ENCODE data around the gene TUBA3E.
"Not testable (repeated sequence)": the region's sequence is repeated elsewhere in the genome, so short reads cannot be mapped to it uniquely, and the experiment has no call there.

The TUBA3E gene

DNA sequence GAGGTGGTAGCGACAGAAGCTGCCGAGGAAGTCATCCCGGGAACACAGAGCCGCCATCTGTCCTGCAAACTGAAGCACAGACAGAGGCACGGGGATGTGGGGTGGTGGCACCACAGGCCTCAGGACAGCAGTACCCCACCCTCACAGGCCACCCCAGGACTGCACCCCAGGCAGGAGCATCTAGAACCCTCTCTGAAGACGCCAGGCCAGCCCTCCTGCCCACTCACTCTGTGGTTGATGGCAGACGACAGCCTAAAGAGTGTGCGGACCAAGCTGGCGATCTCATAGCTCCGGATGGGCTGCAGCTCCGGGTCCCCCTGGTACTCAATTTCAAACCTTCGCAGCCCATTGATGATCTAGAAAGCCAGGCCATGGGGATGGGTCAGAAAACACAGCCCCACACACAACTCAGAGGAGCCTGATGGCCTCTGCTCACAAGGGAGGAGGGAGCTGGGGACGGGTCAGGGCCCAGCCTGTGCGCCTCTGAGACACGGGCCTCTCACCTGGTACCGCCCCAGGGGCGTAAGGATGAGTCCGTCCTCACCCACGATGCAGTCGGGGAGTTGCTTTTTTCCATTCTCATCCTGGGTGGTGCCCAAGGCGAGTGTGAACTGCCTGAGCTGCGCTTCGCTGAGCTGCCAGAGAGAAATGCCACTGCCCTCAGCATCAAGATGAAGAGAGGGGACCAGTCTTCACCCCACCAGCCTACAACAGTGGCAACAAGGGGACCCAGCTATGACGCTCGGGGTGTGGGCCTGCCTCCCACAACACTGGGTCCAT, 45.2 kb downstream of the TUBA3E start:
- TF ChIP-seq, protein P1, sequence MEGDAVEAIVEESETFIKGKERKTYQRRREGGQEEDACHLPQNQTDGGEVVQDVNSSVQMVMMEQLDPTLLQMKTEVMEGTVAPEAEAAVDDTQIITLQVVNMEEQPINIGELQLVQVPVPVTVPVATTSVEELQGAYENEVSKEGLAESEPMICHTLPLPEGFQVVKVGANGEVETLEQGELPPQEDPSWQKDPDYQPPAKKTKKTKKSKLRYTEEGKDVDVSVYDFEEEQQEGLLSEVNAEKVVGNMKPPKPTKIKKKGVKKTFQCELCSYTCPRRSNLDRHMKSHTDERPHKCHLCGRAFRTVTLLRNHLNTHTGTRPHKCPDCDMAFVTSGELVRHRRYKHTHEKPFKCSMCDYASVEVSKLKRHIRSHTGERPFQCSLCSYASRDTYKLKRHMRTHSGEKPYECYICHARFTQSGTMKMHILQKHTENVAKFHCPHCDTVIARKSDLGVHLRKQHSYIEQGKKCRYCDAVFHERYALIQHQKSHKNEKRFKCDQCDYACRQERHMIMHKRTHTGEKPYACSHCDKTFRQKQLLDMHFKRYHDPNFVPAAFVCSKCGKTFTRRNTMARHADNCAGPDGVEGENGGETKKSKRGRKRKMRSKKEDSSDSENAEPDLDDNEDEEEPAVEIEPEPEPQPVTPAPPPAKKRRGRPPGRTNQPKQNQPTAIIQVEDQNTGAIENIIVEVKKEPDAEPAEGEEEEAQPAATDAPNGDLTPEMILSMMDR (IDR thresholded peaks at IDR 0.05; ENCODE audit: unreplicated experiment in 3 of 3), result no peak
- H3K27me3 Mint-ChIP-seq (ENCODE audit: low read depth), result no peaks in the 10 kb centered on the region
- no peak overlapping the region for H3K4me3 Mint-ChIP-seq
- H3K9me3 Mint-ChIP-seq, result no peaks in the 10 kb centered on the region
- H3K36me3 Mint-ChIP-seq (ENCODE audit: low read depth), result peaks cover 9% of the 10 kb centered on the region
- no peak overlapping the region for H3K27ac Mint-ChIP-seq
- no peaks in the 10 kb centered on the region for H3K4me1 Mint-ChIP-seq

DNA sequence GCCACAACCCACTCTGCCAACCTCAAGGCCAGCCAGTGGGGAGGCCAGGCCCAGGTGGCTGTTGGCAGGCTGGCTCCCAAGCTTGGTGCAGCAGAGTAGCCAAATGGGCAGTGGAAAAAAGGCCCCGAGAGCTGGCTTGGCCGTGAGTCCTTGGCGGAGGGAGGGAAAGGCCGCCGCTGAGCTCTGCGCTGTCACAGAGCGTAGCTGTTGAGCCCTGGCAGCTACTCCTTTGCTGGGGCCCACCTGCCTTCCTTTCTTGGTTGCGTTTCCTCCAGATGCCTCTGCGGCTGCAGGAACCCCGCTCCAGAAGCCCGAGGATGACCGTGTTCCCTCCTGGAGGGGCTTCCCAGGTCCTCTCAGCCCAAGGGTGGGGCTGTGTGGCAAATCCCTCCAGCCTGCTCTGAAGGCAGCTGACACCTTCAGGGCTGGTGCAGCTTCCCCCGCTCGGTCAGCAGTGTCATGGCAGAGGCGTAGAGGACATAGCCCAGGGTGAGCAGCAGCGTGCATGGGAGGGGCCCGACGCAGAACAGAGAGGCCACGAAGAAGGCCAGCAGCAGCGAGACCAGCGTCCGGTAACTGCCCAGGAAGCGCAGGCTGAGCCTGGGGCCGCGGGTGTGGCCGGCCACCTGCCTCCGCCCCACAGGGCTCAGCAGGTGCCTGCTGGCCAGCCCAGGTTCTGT, 46.0 kb downstream of the TUBA3E start:
- not testable (repeated sequence) for H3K4me3 Mint-ChIP-seq; H3K4me1 Mint-ChIP-seq; H3K36me3 Mint-ChIP-seq (ENCODE audit: low read depth); H3K27ac Mint-ChIP-seq; H3K27me3 Mint-ChIP-seq (ENCODE audit: low read depth); H3K9me3 Mint-ChIP-seq

DNA sequence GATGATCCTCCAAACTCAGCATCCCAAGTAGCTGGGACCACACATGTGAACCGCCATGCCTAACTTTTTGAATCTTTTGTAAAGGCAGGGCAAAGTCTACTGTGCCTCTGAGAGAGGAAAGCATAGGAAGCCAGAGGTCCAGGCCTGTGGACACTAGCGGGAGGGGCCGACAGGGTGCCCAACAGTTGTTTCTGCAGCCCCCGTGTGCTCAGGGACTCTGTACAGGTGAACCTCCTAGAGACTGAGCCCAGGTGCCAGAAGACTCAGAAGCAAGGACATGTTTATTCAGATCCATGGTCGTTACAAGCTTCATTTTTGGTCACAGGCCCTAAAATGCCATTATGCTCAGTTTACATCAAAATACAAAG, 47.1 kb downstream of the TUBA3E start:
- not testable (repeated sequence) for H3K4me3 Mint-ChIP-seq; H3K36me3 Mint-ChIP-seq (ENCODE audit: low read depth); H3K9me3 Mint-ChIP-seq; H3K27ac Mint-ChIP-seq; H3K27me3 Mint-ChIP-seq (ENCODE audit: low read depth); H3K4me1 Mint-ChIP-seq

DNA sequence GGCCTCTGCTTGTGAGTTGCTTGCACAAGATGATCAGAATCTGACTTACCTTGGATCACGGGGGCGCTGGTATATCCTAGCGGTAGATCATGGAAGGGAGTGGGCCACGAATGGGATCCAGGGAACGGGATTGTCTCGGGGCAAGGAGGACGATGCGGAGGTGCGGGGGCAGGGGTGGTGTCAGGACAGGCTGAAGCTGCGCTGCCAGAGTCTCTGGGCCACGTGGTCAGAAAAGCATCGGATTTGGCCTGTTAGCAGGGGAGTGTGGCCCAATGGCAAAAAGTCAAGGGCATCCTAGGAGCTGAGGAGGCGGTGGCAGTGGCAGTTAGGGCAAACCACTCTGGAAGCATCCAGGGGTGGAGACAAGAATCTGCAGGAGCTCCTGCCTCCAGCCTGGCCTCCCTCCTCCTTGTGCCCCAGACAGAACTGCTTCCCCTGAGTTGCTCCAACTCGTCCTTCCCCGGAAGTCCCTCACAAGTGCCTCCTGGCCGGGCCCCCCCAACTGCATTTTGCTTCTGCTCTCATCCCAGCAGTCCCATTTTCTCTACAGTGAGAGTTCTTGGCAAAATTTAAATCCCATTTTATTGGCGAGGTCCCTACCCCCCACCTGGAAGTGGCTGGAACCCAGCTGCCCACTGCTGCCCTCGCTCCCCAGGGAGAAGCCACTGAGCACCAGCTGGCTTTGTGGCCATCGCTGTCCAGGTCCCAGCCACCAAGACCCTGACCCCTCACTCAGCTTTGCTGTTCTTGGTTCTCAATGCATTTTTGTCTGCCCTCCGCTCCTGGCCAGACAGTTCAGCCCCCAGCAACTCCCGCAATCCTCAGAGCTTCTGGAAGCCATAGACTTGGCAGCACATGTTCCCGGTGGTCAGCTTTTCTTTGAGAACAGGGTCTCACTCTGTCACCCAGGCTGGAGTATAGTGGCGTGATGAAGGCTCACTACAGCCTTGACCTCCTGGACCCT, 47.8 kb downstream of the TUBA3E start:
- Mint-ChIP-seq H3K27me3 (ENCODE audit: low read depth) (no peaks in the 10 kb centered on the region), H3K4me3 (no peak overlapping the region), H3K9me3 (no peaks in the 10 kb centered on the region), H3K4me1 (no peaks in the 10 kb centered on the region), H3K36me3 (ENCODE audit: low read depth) (peaks cover 9% of the 10 kb centered on the region), H3K27ac (no peak overlapping the region)
- TF ChIP-seq, protein P1 (IDR thresholded peaks at IDR 0.05; ENCODE audit: unreplicated experiment in 3 of 3), result no peak

DNA sequence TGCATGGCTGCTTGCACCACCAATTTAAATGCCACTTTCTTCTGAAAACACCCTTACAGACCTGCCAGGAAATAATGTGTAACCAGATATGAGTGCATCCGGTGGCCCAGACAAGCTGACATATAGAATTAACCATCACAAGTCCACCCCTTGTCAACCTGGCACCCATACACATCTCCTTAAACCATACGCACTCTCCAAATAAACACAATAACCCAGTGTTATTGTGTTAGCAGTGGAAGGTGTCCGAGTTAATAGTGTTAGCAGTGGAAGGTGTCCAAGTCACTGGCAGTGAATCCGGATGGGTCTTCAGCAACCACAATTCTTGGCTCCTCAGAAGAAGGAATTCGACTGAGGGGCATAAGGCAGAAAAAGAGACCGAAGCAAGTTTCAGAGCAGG, 49.7 kb downstream of the TUBA3E start:
- not testable (repeated sequence) for H3K4me1 Mint-ChIP-seq; H3K4me3 Mint-ChIP-seq; H3K9me3 Mint-ChIP-seq; H3K27ac Mint-ChIP-seq; H3K36me3 Mint-ChIP-seq (ENCODE audit: low read depth); H3K27me3 Mint-ChIP-seq (ENCODE audit: low read depth)

GRCh38 chr2:130145006-130145414, 53.2 kb downstream of the TUBA3E start, which contains the start of gene CCDC74B:
Gene CCDC74B (minus strand): TSS chr2:130145112. CDS start chr2:130144996, 116 bp downstream.
- not testable (repeated sequence) for H3K36me3 Mint-ChIP-seq (ENCODE audit: low read depth); H3K27me3 Mint-ChIP-seq (ENCODE audit: low read depth); H3K4me1 Mint-ChIP-seq; H3K9me3 Mint-ChIP-seq
- Mint-ChIP-seq H3K27ac (peak within 1 kb of the TSS in 2 of 3 experiments; percentile 51 to 70), H3K4me3 (peak within 1 kb of the TSS; percentile 83 to 88 (median 84))

DNA sequence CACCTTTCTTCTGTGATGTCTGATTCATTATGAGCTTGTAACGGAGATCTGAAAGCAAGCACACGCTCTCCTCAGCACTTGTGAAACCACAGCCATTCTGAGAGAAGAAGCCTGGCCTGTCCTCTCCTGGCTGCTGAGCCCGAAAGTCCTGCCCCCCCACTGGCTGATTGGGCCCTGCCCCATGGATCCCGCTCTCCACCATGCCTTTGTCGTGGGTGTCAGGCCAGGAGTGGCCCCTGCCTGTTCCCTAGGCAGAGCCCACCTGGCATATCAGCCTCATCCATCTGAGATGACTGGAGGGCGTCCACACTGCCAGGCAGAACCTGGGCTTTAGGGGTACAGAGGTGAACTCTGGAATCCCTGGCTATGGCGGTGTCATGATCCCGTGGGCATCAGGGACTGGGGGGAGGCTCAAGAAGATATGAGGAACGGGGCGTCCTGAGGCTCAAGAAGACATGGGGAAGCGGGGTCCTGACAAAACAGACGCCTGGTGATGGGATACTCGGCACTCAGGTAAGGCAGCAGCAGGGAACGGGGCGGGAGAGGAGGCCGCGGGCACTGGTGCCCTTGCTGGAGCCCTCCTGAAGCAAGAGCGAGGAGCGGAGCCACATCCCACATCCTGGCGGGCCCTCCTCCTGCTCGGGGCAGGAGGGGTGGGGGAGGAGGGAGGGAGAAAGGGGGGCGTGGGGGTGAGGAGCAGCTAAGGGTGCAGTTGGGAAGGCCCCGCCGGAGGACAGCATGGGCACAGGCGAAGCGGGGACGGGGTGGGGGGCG, 54.8 kb downstream of the TUBA3E start:
- H3K27me3 Mint-ChIP-seq (ENCODE audit: low read depth); H3K4me1 Mint-ChIP-seq; H3K9me3 Mint-ChIP-seq; H3K36me3 Mint-ChIP-seq (ENCODE audit: low read depth); H3K27ac Mint-ChIP-seq: not testable (repeated sequence)
- peak overlapping the region; percentile 77 to 84 (median 80) for H3K4me3 Mint-ChIP-seq

DNA sequence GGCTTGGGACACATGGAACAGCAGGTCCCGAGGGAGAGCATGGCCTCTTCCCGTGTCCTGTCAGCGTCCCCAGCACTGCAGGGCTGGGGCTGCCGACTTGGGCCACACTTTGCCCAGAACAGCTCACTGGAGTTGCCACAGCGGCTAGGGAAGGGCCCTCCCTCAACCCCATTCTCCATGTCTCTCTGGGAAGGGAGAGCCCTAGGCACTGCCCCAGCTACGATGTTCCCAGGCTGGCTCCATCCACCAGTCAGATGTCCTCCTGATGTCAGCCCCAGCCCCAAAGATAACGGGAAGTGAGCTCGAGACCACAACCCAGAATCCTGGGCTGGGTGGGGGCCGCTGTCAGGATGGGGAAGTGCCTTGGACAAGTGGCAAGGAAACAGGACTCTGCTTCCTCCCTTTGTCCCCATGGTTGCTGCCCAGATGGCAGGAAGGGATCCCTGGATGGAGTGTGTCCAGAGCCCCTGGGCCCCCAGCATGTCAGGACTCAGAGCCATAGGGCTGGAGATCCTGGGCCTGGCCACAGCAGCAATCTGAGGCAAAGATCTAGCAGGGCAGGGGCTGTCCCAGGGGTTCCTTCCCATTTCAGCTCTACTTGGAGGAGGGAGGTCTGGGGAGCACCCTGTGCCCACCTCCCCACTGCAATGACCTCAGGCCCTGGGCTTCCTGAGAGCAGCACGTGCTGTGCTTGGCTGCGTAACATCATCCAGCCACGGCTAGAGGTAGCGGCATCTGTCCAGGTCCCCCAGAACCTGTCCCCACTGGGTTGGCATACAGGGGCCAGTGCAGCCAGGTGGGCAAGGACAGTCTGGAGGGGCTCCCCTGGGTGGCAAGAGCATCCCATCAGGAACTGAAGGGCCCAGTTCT, 55.6 kb downstream of the TUBA3E start:
- peak overlapping the region; percentile 77 to 84 (median 80) for H3K4me3 Mint-ChIP-seq
- not testable (repeated sequence) for H3K27me3 Mint-ChIP-seq (ENCODE audit: low read depth); H3K9me3 Mint-ChIP-seq; H3K4me1 Mint-ChIP-seq; H3K27ac Mint-ChIP-seq; H3K36me3 Mint-ChIP-seq (ENCODE audit: low read depth)

All from nephron (organoid).